ENCODE results near the gene NRG3.

DNA sequence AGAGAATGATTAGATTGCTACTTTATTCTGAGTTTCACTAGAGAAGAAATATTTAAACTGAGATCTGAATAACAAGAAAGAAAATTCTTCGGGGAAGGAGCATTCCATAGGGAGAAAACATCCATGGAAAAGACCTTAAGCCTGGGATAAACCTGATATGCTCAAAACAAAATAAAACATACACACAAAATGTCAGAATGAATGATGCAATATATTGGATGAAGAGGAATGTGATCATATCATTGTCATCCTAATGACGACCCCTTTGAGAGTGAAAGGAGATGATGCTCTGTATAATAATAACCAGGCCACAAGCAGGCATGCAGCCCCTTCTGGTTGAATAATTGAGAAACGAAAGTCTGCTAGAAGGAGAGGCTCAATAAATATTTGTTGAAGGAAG lies 882.4 kb downstream of the NRG3 start:
- TF ChIP-seq, protein P1, sequence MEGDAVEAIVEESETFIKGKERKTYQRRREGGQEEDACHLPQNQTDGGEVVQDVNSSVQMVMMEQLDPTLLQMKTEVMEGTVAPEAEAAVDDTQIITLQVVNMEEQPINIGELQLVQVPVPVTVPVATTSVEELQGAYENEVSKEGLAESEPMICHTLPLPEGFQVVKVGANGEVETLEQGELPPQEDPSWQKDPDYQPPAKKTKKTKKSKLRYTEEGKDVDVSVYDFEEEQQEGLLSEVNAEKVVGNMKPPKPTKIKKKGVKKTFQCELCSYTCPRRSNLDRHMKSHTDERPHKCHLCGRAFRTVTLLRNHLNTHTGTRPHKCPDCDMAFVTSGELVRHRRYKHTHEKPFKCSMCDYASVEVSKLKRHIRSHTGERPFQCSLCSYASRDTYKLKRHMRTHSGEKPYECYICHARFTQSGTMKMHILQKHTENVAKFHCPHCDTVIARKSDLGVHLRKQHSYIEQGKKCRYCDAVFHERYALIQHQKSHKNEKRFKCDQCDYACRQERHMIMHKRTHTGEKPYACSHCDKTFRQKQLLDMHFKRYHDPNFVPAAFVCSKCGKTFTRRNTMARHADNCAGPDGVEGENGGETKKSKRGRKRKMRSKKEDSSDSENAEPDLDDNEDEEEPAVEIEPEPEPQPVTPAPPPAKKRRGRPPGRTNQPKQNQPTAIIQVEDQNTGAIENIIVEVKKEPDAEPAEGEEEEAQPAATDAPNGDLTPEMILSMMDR (IDR thresholded peaks at IDR 0.05): no peak
- no peak for TF ChIP-seq EP300 (IDR thresholded peaks at IDR 0.05; ENCODE audit: low read depth)
- TF ChIP-seq POLR2A (IDR thresholded peaks at IDR 0.05): no peak
- no peak for TF ChIP-seq POLR2AphosphoS5 (IDR thresholded peaks at IDR 0.05)

Measured in transverse colon (tissue), 4 donors.